Body of pancreas (tissue), 4 donors: Measurements from ENCODE around the gene BHLHE40. TPM values are rescaled to one million over a fixed set of nuclear protein-coding genes. Genes with fewer than 3 reads are reported as not detected.

ENCODE experiments used
- ATAC-seq: fragments of 150-250 bp; one replicate; pipeline ENCODE4 v1.9.1; 2016
- DNase-seq, 4 donors: peaks; one replicate each; pipeline ENCODE4 v3.0.0-alpha.2; 2019
- H3K27ac ChIP-seq, 4 donors: fragments of 200-600 bp; sonication (generic); 1 replicate in 3 of 4; 2 replicates in 1 of 4; pipeline versions ENCODE4 v1.5.1 to v1.6.1; 2016 to 2019; ENCODE audit warnings: mild to moderate bottlenecking in 1 of 4, mixed read lengths in 1 of 4, moderate library complexity in 1 of 4
- H3K27me3 ChIP-seq, 2 donors: fragments of 200-600 bp; sonication (generic); one replicate each; pipeline ENCODE4 v1.6.0; 2016; ENCODE audit warnings: mild to moderate bottlenecking in 1 of 2
- H3K36me3 ChIP-seq, 2 donors: fragments of 200-600 bp; sonication (generic); replicated peaks in 1 of 2; 2 replicates each; pipeline ENCODE4 v1.5.1; 2016; ENCODE audit warnings: low read depth in 2 of 2; ENCODE audit not compliant: insufficient read depth in 1 of 2
- H3K4me1 ChIP-seq: fragments of 200-600 bp; sonication (generic); one replicate; pipeline ENCODE4 v1.6.0; 2016
- H3K4me3 ChIP-seq, 2 donors: fragments of 200-600 bp; sonication (generic); 1 replicate in 1 of 2; 2 replicates in 1 of 2; pipeline ENCODE4 v1.5.1; 2016 to 2019
- H3K9me3 ChIP-seq, 3 donors: fragments of 200-600 bp; sonication (generic); 1 replicate in 2 of 3; 2 replicates in 1 of 3; pipeline ENCODE4 v1.5.1; 2016
- POLR2A ChIP-seq, 3 donors: fragments of 450-650 bp; IDR thresholded peaks; one replicate each; pipeline ENCODE4 v1.6.1; 2016; ENCODE audit warnings: antibody characterized with exemption in 3 of 3, mild to moderate bottlenecking in 2 of 3
- WGBS, 2 donors: methylation state at CpG; one replicate each; pipeline ENCODE4 v1.1.5; 2017; 5-methylcytosine and 5-hydroxymethylcytosine counted together
- intact Hi-C: fragments of 100-400 bp; cut with DNase I; formaldehyde crosslinking; loops from one replicate; pipeline ENCODE4 v1.15.1; 2023
- total RNA-seq, 2 donors: library from RNA; depleted of rRNA; stranded (reverse); fragments of >200 nt; gene quantifications; one replicate each; pipeline ENCODE4 v1.1.0, GENCODE V29; 2016
- TF ChIP-seq, protein P1 (sequence below), 7 experiments: fragments of 450-650 bp in 4 of 7; fragments of 200-600 bp in 3 of 7; sonication (generic) in 3 of 7; IDR thresholded peaks; one replicate each; pipeline ENCODE4 v1.5.1; 2016 to 2019; ENCODE audit warnings: antibody characterized with exemption in 7 of 7

Gene BHLHE40
- 10 to 100 TPM; 28.5 to 30.3 TPM for total RNA-seq

DNA sequence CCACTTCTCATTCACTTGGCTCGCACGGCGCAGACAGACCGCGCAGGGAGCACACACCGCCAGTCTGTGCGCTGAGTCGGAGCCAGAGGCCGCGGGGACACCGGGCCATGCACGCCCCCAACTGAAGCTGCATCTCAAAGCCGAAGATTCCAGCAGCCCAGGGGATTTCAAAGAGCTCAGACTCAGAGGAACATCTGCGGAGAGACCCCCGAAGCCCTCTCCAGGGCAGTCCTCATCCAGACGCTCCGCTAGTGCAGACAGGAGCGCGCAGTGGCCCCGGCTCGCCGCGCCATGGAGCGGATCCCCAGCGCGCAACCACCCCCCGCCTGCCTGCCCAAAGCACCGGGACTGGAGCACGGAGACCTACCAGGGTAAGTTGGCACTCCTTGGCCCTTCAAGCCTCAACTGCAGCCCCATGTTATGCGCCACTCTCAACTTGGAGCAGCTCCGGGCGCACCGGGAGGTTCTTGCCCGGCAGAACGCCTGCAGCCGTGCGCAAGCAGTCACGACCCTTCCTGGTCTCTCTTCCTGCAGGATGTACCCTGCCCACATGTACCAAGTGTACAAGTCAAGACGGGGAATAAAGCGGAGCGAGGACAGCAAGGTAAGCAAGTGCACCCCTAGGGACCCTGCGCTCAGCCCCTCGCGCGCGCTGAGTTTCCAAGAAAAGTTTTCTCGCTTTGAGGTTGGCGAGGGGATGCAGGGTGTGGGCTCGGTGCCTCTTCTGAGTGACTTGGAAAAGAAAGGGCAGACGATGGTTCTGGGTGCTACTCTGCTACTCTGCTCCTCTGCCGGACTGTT lies at the start of gene BHLHE40:
Gene BHLHE40, plus strand, starts transcription at position 10 of the 801 bp plus-strand sequence. Its CDS starts 282 bp downstream, at position 292.
- H3K4me1 ChIP-seq = peaks cover 54% of the 10 kb centered on the region
- H3K27me3 ChIP-seq = no peaks in the 10 kb centered on the region
- peak within 1 kb of the TSS; percentile 97 to 100 (median 100) for H3K27ac ChIP-seq
- DNase-seq (peak in 1 of 4 donors; percentile 47), ATAC-seq (no peak)
- intact Hi-C loops = no loop called here
- TF ChIP-seq POLR2A (IDR thresholded peaks at IDR 0.05) = peak; percentile 90 to 95 (median 94)
- TF ChIP-seq, protein P1, sequence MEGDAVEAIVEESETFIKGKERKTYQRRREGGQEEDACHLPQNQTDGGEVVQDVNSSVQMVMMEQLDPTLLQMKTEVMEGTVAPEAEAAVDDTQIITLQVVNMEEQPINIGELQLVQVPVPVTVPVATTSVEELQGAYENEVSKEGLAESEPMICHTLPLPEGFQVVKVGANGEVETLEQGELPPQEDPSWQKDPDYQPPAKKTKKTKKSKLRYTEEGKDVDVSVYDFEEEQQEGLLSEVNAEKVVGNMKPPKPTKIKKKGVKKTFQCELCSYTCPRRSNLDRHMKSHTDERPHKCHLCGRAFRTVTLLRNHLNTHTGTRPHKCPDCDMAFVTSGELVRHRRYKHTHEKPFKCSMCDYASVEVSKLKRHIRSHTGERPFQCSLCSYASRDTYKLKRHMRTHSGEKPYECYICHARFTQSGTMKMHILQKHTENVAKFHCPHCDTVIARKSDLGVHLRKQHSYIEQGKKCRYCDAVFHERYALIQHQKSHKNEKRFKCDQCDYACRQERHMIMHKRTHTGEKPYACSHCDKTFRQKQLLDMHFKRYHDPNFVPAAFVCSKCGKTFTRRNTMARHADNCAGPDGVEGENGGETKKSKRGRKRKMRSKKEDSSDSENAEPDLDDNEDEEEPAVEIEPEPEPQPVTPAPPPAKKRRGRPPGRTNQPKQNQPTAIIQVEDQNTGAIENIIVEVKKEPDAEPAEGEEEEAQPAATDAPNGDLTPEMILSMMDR (IDR thresholded peaks at IDR 0.05) = peak in 1 of 7 experiments; percentile 20
- H3K9me3 ChIP-seq = no peaks in the 10 kb centered on the region
- 0% methylated on average over 12 to 51 of the region's 51 CpGs for WGBS, 2 donors
- peaks cover 0 to 2% of the 10 kb centered on the region in 2 donors for H3K36me3 ChIP-seq
- H3K4me3 ChIP-seq = peak within 1 kb of the TSS; percentile 83 to 89

DNA sequence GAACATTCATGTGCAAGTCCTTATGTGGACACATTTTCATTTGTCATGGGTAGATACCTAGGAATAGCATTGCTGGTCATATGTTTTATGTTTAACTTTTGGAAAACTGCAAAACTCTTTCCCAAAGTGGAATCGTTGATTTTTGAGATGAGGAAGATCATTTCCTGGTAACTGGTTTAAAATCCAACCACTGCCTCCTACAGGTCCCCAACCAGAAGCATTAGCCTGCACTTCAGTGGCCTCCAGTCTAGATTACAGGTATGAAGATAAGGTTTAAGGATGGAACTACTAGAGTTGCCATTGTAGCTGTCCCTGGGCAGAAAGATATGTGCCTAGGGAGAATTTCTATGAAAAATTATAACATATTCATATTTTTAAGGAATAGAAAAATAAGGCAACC lies 48.7 kb upstream of the BHLHE40 start:
- DNase-seq (no peak), ATAC-seq (no peak)
- Histone ChIP-seq H3K4me1 (no peaks in the 10 kb centered on the region), H3K9me3 (no peaks in the 10 kb centered on the region), H3K4me3 (no peak overlapping the region), H3K27ac (no peak overlapping the region), H3K27me3 (no peaks in the 10 kb centered on the region), H3K36me3 (no peaks in the 10 kb centered on the region)
- intact Hi-C loops = no loop called here
- 62 to 95% methylated on average over 1 of the region's 1 CpG for WGBS, 2 donors
- TF ChIP-seq POLR2A (IDR thresholded peaks at IDR 0.05) = no peak
- TF ChIP-seq, protein P1 (IDR thresholded peaks at IDR 0.05) = peak in 1 of 7 experiments; percentile 11

DNA sequence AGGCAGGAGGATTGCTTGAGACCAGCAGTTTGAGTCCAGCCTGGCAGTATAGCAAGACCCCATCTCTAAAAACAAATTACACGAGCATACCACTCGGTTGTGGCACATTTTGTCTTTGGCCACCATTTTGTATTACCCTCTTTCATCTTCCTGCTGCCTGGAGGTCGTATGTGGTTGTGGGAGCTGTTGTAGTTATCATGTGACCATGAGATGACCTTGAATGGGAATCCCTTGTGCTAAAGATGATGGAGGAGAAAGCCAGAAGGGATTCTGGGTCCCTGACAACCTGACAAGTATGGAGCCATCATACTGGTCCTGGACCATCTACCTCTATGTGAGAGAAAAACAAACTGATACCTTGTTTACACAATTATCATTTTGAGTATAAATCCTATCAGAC lies 45.2 kb upstream of the BHLHE40 start:
- intact Hi-C loops = no loop called here
- 75 to 88% methylated on average over 3 of the region's 3 CpGs for WGBS, 2 donors
- ATAC-seq = no peak

DNA sequence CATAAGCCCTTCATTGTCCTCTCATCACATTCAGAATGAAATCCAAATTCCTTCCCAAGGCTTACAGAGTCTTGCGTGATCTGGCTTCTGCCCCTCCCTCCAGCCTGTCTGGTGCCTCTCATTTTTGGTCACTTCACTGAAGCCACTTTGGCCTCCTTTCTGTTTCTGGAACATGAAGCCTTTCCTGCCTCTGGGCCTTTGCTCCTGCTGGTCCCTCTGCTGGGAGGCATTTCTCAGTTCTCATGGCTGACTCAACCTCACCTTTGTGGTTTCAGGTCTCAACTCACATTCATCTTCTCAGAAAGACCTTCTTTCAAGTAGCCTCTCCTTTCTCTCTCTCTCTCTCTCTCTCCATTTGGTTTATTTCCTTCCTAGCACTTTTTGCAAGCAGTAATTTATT lies 43.9 kb upstream of the BHLHE40 start:
- Histone ChIP-seq H3K36me3 (no peaks in the 10 kb centered on the region), H3K4me1 (no peaks in the 10 kb centered on the region), H3K27ac (no peak overlapping the region), H3K9me3 (no peaks in the 10 kb centered on the region), H3K27me3 (no peaks in the 10 kb centered on the region), H3K4me3 (no peak overlapping the region)
- 100% methylated on average over 1 of the region's 1 CpG for WGBS, 2 donors
- TF ChIP-seq POLR2A (IDR thresholded peaks at IDR 0.05) = no peak
- TF ChIP-seq, protein P1 (IDR thresholded peaks at IDR 0.05) = no peak
- ATAC-seq = no peak
- DNase-seq = no peak
- intact Hi-C loops = no loop called here

More for the DNA sequence above, 45.2 kb upstream of the BHLHE40 start:
- Histone ChIP-seq H3K9me3 (no peaks in the 10 kb centered on the region), H3K4me1 (no peaks in the 10 kb centered on the region), H3K27ac (no peak overlapping the region), H3K36me3 (no peaks in the 10 kb centered on the region), H3K4me3 (no peak overlapping the region), H3K27me3 (no peaks in the 10 kb centered on the region)
- no peak for TF ChIP-seq POLR2A (IDR thresholded peaks at IDR 0.05)
- TF ChIP-seq, protein P1 (IDR thresholded peaks at IDR 0.05) = no peak
- no peak for DNase-seq
